Ramos (cell line): ENCODE measurements around the gene UBE2E1.
"Not testable (repeated sequence)": the region's sequence is repeated elsewhere in the genome, so short reads cannot be mapped to it uniquely, and the experiment has no call there.

Experiments
- in situ Hi-C: fragments of 300-500 bp; cut with MboI; formaldehyde crosslinking; loops from one replicate; pipeline ENCODE4 v1.14.3; 2022; ENCODE audit warnings: low sequenced_read_pairs; ENCODE audit not compliant: unreplicated experiment

UBE2E1 gene

GRCh38 chr3:23874359-23875112, 68.8 kb downstream of the UBE2E1 start:
- in situ Hi-C loops, result no loop called here

GRCh38 chr3:23875113-23875725, 69.5 kb downstream of the UBE2E1 start:
- in situ Hi-C loops, result no loop called here

- in situ Hi-C loops, result no loop called here
Observed at GRCh38 chr3:23876923-23877322, 71.2 kb downstream of the UBE2E1 start.

- in situ Hi-C loops, result no loop called here
Observed at GRCh38 chr3:23877329-23877980, 71.7 kb downstream of the UBE2E1 start.

- in situ Hi-C loops, result no loop called here
Observed at GRCh38 chr3:23879485-23879884, 73.7 kb downstream of the UBE2E1 start.

- in situ Hi-C loops, result no loop called here
Observed at GRCh38 chr3:23880703-23881339, 75.1 kb downstream of the UBE2E1 start.

- in situ Hi-C loops, result not testable (repeated sequence)
Observed at GRCh38 chr3:23881993-23882392, 76.2 kb downstream of the UBE2E1 start.

GRCh38 chr3:23882487-23882918, 76.7 kb downstream of the UBE2E1 start:
- in situ Hi-C loops, result no loop called here

- in situ Hi-C loops, result no loop called here
Observed at GRCh38 chr3:23884481-23884880, 78.7 kb downstream of the UBE2E1 start.

GRCh38 chr3:23885210-23885609, 79.5 kb downstream of the UBE2E1 start:
- in situ Hi-C loops, result no loop called here

- in situ Hi-C loops, result no loop called here
Observed at GRCh38 chr3:23886311-23886710, 80.6 kb downstream of the UBE2E1 start.

- in situ Hi-C loops, result no loop called here
Observed at GRCh38 chr3:23888617-23889228, 83.0 kb downstream of the UBE2E1 start.

- in situ Hi-C loops, result no loop called here
Observed at GRCh38 chr3:23889386-23889785, 83.6 kb downstream of the UBE2E1 start.

- in situ Hi-C loops, result no loop called here
Observed at GRCh38 chr3:23889950-23890349, 84.2 kb downstream of the UBE2E1 start.

- in situ Hi-C loops, result no loop called here
Observed at GRCh38 chr3:23894254-23895061, 88.7 kb downstream of the UBE2E1 start.

- in situ Hi-C loops, result no loop called here
Observed at GRCh38 chr3:23895181-23895580, 89.4 kb downstream of the UBE2E1 start.

GRCh38 chr3:23900744-23901143, 95.0 kb downstream of the UBE2E1 start:
- in situ Hi-C loops, result no loop called here

- in situ Hi-C loops, result no loop called here
Observed at GRCh38 chr3:23904545-23904944, 98.8 kb downstream of the UBE2E1 start.

GRCh38 chr3:23909341-23909740, 103.6 kb downstream of the UBE2E1 start:
- in situ Hi-C loops, result no loop called here

GRCh38 chr3:23911397-23911796, 105.6 kb downstream of the UBE2E1 start:
- in situ Hi-C loops, result no loop called here
